Ishikawa (cell line): Measurements from ENCODE around the gene NDUFAF8.

ENCODE experiments used
- CEBPB ChIP-seq: IDR thresholded peaks from 2 replicates; pipeline ENCODE4 v1.6.1; 2012
- EGR1 ChIP-seq: IDR thresholded peaks from 2 replicates; pipeline ENCODE4 v1.6.1; 2012
- EP300 ChIP-seq: IDR thresholded peaks from 2 replicates; pipeline ENCODE4 v1.6.1; 2012; ENCODE audit warnings: borderline replicate concordance
- FOXM1 ChIP-seq: IDR thresholded peaks from 2 replicates; pipeline ENCODE4 v1.6.1; 2012; ENCODE audit warnings: low read depth, borderline replicate concordance
- NFIC ChIP-seq: IDR thresholded peaks from 2 replicates; pipeline ENCODE4 v1.6.1; 2012
- RAD21 ChIP-seq: IDR thresholded peaks from 2 replicates; pipeline ENCODE4 v1.6.1; 2012; ENCODE audit warnings: low read depth
- REST ChIP-seq: IDR thresholded peaks from 2 replicates; pipeline ENCODE4 v1.6.1; 2012; ENCODE audit warnings: low read depth, mild to moderate bottlenecking
- TAF1 ChIP-seq: IDR thresholded peaks from 2 replicates; pipeline ENCODE4 v1.6.1; 2012; ENCODE audit warnings: low read depth, mild to moderate bottlenecking
- TCF12 ChIP-seq: IDR thresholded peaks from 2 replicates; pipeline ENCODE4 v1.6.1; 2012; ENCODE audit warnings: low read depth
- YY1 ChIP-seq: IDR thresholded peaks from 2 replicates; pipeline ENCODE4 v1.6.1; 2012; ENCODE audit warnings: low read depth
- TF ChIP-seq, protein P1 (sequence below): IDR thresholded peaks from 2 replicates; pipeline ENCODE4 v1.6.1; 2012

DNA sequence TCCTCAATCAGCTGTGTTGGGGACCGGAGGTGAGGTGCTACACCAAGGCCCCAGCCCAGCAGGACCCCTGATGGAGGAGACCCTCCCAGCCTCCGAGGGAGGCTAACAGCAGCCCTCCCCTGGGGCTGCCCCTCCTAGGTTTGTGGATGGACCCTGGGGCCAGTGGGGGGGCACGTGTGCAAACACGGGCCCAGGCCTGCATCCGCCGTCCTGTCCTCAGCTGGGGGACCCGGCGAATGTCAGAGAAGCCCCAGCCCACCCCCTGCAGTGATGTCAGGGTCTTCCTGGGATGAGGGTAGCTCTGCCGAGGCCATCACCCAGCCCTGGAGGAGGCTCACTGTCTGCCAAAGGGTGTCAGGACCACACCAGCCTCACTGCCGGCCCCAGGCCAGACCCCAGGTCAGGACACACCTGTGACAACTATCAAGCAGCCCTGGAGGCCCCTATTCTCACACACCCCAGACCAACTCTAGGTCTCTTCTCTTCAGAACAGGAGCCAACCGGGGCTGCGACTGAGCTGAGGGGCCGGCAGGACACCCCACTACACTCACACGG lies 43.1 kb upstream of the NDUFAF8 start:
- TF ChIP-seq EP300 (no peak), YY1 (no peak), NFIC (no peak), REST (no peak), RAD21 (no peak), FOXM1 (no peak), TCF12 (no peak), CEBPB (no peak), TAF1 (no peak), EGR1 (no peak)
- TF ChIP-seq, protein P1, sequence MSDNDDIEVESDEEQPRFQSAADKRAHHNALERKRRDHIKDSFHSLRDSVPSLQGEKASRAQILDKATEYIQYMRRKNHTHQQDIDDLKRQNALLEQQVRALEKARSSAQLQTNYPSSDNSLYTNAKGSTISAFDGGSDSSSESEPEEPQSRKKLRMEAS = no peak
